GM20000 (cell line): ENCODE results near the gene RALGAPB.
"Not testable (repeated sequence)": the region's sequence is repeated elsewhere in the genome, so short reads cannot be mapped to it uniquely, and the experiment has no call there.

Experiments
- DNase-seq: peaks from one replicate; pipeline ENCODE4 v3.0.0; 2012; ENCODE audit warnings: low spot score
- TF ChIP-seq, protein P1 (sequence below): IDR thresholded peaks from 2 replicates; pipeline ENCODE4 v1.5.1; 2012; ENCODE audit warnings: mild to moderate bottlenecking, control low read depth; ENCODE audit errors: extremely low read depth, missing control alignments

The RALGAPB gene

DNA sequence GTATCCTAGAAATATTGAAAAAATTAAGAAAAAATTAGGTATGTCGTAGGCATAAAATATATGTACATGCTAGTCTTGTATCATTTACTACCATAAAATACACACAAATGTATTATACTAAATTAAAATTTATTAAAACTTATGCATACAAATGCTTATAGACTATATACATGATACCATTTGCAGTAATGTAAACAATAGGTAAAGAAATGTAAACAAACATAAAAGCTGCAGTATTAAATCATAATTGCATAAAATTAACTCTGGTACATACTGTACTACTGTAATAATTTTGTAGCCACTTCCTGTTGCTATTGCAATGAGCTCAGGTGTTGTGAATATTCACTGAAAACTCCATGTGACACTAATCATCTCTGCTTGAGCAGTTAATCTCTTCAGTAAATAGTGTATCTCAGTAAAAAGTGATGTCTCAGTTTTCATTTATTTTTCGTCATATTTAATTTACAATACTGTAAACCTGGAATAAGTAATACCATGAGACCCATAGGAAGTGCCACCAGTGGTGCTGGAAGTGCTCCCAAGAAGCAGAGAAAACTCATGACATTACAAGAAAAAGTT, 29.3 kb downstream of the RALGAPB start:
- TF ChIP-seq, protein P1, sequence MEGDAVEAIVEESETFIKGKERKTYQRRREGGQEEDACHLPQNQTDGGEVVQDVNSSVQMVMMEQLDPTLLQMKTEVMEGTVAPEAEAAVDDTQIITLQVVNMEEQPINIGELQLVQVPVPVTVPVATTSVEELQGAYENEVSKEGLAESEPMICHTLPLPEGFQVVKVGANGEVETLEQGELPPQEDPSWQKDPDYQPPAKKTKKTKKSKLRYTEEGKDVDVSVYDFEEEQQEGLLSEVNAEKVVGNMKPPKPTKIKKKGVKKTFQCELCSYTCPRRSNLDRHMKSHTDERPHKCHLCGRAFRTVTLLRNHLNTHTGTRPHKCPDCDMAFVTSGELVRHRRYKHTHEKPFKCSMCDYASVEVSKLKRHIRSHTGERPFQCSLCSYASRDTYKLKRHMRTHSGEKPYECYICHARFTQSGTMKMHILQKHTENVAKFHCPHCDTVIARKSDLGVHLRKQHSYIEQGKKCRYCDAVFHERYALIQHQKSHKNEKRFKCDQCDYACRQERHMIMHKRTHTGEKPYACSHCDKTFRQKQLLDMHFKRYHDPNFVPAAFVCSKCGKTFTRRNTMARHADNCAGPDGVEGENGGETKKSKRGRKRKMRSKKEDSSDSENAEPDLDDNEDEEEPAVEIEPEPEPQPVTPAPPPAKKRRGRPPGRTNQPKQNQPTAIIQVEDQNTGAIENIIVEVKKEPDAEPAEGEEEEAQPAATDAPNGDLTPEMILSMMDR, result no peak
- no peak for DNase-seq

DNA sequence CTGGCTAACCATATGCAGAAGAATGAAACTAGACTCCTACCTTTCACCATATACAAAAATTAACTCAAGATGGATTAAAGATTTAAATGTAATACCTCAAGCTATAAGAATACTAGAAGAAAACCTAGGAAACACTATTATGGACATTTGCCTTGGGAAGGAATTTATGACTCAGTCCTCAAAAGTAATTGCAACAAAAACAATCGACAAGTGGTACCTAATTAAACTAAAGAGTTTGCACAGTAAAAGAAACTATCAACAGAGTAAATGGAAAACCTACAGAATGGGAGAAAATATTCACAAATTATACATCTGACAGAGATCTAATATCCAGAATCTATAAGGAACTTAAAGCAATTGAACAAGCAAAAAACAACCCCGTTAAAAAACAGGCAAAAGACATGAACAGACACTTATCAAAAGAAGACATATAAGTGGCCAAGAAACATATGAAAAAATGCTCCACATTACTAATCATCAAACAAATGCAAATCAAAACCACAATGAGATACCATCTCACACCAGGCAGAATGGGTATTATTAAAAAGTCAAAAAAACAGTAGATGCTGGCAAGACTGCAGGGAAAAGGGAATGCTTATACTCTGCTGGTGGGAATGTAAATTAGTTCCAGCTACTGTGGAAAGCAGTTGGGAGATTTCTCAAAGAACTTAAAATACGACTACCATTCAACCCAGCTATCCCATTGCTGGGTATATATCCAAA, 31.9 kb downstream of the RALGAPB start:
- DNase-seq, result no peak
- TF ChIP-seq, protein P1, result no peak

DNA sequence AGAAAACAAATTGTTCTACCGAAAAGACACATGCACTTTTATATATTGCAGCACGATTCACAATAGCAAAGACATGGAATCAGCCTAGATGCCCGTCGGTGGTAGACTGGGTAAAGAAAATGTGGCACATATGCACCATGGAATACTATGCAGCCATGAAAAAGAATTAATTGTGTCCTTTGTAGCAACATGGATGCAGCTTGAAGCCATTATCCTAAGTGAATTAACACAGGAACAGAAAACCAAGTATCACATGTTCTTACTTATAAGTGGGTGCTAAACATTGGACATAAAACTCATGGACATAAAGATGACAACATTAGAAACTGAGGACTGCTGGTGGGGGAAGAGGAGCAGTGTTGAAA, 32.4 kb downstream of the RALGAPB start:
- no peak for DNase-seq
- TF ChIP-seq, protein P1, result no peak

DNA sequence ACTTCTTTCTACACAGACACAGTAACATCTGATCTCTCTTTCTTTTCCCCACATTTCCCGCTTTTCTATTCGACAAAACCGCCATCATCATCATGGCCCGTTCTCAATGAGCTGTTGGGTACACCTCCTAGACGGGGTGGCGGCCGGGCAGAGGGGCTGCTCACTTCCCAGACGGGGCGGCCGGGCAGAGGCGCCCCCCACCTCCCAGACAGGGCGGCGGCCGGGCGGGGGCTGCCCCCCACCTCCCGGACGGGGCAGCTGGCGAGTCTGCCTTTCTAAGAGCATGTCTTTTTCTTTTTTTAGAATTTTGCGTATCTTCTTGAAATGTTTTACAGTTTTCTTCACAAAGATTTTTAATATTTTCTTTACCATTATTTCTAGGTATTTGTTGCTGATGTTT, 39.1 kb downstream of the RALGAPB start:
- DNase-seq, result not testable (repeated sequence)

DNA sequence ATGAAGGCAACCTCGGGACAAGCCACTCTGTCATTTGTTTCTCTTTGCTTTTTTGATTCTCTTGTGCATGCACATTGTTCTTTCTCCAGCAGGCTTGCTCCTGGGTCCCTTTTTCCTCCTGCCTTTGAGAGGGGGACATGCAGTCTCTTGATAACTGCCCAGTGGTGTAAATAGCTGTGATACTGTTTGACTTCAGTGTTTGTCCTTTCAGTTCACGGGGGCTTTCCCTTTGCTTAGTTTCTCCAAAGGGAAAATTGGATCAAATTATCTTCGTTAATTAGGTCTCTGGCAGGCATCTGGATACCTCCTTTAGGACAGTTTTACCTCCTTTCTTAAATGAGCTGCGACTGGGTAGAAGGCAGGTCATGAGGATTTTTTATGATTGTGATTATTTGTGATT, 41.5 kb downstream of the RALGAPB start:
- TF ChIP-seq, protein P1, result no peak
- no peak for DNase-seq

DNA sequence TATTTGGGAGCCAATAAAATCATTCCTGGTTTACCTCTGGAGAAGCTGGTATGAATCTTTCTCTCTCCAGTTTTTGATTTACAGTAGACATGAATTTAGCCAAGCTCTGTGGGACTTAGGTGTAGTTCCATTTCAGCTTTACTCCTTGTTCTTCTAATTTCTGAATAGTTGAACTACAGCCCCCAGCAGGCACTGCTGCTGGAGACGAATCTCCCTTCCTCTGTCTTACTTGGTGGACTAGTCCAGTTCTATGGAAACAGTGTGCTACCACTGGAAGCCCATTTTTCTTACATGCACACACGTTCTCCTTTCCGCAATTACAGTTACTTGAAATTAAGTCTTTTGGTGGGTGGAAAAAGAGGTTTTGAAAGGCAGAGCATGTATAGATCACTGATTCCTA, 42.3 kb downstream of the RALGAPB start:
- no peak for DNase-seq
- TF ChIP-seq, protein P1, result no peak

DNA sequence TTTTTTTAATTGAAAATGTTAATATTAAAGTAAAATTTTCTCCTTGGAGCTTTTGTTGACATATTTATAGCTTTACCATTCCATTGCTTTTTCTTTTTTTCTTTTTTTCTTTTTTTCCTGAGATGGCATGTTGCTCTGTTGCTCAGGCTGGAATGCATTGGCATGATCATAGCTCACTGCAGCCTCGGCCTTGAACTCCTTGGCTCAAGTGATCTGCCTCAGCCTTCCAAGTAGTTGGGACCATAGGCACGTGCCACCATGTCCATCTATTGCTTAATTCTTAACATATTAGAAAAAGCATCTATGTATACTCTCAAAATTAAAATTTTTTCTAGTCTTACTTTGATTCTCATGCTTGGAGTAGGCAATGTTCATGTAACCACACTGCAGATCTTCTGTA, 43.0 kb downstream of the RALGAPB start:
- TF ChIP-seq, protein P1, result no peak
- DNase-seq, result no peak

DNA sequence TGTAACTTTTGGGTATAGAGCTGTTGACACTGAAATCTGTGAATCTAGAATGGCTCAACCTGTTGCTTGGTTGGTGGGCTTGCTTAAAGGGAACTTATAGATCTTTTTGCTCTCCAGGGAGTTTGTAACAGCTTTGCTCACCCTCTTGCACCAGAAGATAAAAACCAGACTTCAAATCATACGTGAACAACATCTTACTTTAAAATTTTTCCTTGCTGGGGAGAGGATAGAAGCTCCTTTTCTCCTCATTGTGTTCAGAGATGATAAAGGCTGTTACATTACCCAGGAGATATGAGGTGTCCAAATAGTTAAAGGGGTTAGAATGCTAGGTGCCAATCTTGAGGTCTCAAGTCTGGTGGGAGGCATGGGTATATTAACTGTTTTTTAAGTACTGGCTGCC, 46.8 kb downstream of the RALGAPB start:
- TF ChIP-seq, protein P1, result no peak
- DNase-seq, result no peak
